DOHH2 (cell line): Measurements from ENCODE around the gene DUSP16.

Source experiments
- CTCF ChIP-seq: fragments of 200-600 bp; sonication (generic); IDR thresholded peaks from one replicate; pipeline ENCODE4 v1.5.1; 2014; ENCODE audit warnings: antibody characterized with exemption, mild to moderate bottlenecking, low read depth, low read length; ENCODE audit not compliant: poor library complexity, severe bottlenecking
- EZH2phosphoT487 ChIP-seq: fragments of 200-600 bp; sonication (generic); IDR thresholded peaks from 2 replicates; pipeline ENCODE4 v1.6.1; 2017; ENCODE audit warnings: borderline replicate concordance, mild to moderate bottlenecking, antibody characterized with exemption, low read length, moderate library complexity, mixed read lengths

- TF ChIP-seq CTCF, result no peak
- TF ChIP-seq EZH2phosphoT487, result 0 out of 2 replicates have a peak, but pooled peaks have one; percentile 26
These were observed at the start of gene DUSP16 for GRCh38 chr12:12562585-12563261.
